ENCODE data around the gene DENND10.
"Not testable (repeated sequence)": the region's sequence is repeated elsewhere in the genome, so short reads cannot be mapped to it uniquely, and the experiment has no call there.

The DENND10 gene

DNA sequence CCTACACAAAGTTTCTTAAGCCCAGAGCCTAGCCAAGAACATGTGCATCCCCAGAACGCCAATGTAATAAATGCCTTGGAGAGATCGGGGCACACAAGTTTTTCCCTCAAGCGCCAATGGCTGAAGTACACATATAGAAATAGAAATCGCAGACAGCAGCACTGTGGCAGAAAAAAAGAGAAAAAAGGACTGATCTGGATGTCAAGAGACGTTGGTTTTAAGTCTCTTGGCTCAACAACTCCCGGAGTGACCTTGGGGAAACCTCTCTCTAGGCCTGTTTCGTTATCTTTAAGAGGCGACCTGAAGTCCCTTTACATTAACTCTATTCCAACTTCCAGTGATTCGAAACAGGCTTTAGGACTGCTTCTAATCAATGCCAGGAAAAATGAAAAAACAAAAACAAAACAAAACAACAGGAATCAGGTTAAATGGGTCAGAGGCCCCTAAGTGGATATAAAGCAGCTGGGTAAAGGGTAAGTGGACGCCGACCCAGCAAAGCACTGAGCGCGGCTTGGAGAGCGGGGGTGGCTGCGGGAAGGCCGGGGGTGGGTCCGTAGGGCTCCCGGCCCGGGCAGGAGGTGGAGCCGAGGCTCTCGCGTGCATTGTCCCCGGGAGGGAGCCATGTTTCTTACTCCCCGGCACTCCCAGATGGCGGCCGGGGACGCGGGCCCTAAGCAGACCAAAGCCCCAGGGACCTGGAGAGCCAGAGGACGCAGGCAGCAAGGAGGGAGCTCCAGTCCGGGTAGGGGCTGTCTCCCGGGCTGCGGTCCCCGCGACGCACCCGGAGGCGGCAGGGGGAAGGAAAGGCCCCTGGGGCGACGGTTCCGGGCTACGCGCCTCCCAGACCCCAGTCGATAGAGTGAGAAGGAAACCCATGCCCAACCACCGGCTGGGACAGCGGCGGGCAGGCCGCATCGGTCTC, 24.1 kb upstream of the DENND10 start:
- Histone ChIP-seq H3K36me3 (ENCODE audit: insufficient read depth, low read length) (no peaks in the 10 kb centered on the region), H3K27ac (ENCODE audit: low read depth, low read length) (peak overlapping the region; percentile 99), H3K9me3 (ENCODE audit: low read length) (no peaks in the 10 kb centered on the region), H3K4me3 (ENCODE audit: low read depth in 1 of 2, low read length in 2 of 2) (peak overlapping the region; percentile 74 to 99), H3K9ac (ENCODE audit: low read length) (peak overlapping the region; percentile 73), H3K27me3 (ENCODE audit: control insufficient read depth in 1 of 2, insufficient read depth in 2 of 2, low read length in 2 of 2) (no peaks in the 10 kb centered on the region), H3K4me1 (ENCODE audit: insufficient read depth, low read length) (peaks cover 15% of the 10 kb centered on the region)

DNA sequence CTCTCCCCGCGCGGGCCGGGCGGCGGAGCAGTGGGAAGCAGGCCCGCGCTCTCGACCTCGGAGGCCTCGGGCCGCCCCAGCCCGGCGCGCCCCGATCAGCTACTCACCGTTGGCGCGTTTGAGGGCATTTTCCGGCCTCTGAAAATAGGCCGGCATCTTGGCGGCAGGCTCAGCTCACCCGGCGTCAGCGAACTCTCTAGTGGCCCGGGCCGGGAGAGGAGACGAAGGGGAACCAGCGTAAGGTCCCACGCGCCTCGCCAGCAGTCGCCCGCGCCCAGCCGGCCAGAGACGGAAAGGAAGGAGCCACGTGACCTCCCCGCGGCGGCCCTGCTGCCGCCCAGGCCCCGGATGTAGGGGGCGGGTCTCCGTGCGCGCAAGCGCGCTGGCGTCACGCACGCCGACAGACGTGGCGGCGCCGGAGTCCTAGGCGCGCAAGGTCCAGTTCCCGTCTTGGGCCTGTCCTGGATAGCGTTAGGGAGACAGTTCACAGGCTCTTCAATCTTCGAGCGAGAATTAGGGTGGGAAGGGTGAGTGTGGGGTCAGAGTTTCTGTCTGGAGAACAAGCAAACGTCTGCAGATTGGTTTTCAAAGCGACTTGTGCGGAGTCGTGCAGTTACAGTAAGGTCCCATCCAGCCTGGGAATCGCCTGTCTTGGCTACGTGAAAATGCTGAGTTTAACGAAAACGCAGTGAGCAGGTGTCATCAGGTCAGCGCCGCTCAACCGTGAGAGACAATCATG, 23.2 kb upstream of the DENND10 start, which contains the start of gene EIF3A:
Gene EIF3A (minus strand): TSS at position 297 of the 739 bp plus-strand sequence. CDS start 141 bp downstream, at position 156.
- H3K4me1 ChIP-seq (ENCODE audit: insufficient read depth, low read length), result peaks cover 15% of the 10 kb centered on the region
- H3K9ac ChIP-seq (ENCODE audit: low read length), result peak within 1 kb of the TSS; percentile 73
- H3K27ac ChIP-seq (ENCODE audit: low read depth, low read length), result peak within 1 kb of the TSS; percentile 99
- no peaks in the 10 kb centered on the region for H3K27me3 ChIP-seq (ENCODE audit: control insufficient read depth in 1 of 2, insufficient read depth in 2 of 2, low read length in 2 of 2)
- peak within 1 kb of the TSS; percentile 74 to 99 for H3K4me3 ChIP-seq (ENCODE audit: low read depth in 1 of 2, low read length in 2 of 2)
- no peaks in the 10 kb centered on the region for H3K9me3 ChIP-seq (ENCODE audit: low read length)
- no peaks in the 10 kb centered on the region for H3K36me3 ChIP-seq (ENCODE audit: insufficient read depth, low read length)

GRCh38 chr10:119084896-119085295, 19.0 kb upstream of the DENND10 start:
- no peaks in the 10 kb centered on the region for H3K9me3 ChIP-seq (ENCODE audit: low read length)
- no peak overlapping the region for H3K4me3 ChIP-seq (ENCODE audit: low read depth in 1 of 2, low read length in 2 of 2)
- no peak overlapping the region for H3K9ac ChIP-seq (ENCODE audit: low read length)
- H3K4me1 ChIP-seq (ENCODE audit: insufficient read depth, low read length), result no peaks in the 10 kb centered on the region
- H3K27me3 ChIP-seq (ENCODE audit: control insufficient read depth in 1 of 2, insufficient read depth in 2 of 2, low read length in 2 of 2), result no peaks in the 10 kb centered on the region
- H3K36me3 ChIP-seq (ENCODE audit: insufficient read depth, low read length), result no peaks in the 10 kb centered on the region
- no peak overlapping the region for H3K27ac ChIP-seq (ENCODE audit: low read depth, low read length)

DNA sequence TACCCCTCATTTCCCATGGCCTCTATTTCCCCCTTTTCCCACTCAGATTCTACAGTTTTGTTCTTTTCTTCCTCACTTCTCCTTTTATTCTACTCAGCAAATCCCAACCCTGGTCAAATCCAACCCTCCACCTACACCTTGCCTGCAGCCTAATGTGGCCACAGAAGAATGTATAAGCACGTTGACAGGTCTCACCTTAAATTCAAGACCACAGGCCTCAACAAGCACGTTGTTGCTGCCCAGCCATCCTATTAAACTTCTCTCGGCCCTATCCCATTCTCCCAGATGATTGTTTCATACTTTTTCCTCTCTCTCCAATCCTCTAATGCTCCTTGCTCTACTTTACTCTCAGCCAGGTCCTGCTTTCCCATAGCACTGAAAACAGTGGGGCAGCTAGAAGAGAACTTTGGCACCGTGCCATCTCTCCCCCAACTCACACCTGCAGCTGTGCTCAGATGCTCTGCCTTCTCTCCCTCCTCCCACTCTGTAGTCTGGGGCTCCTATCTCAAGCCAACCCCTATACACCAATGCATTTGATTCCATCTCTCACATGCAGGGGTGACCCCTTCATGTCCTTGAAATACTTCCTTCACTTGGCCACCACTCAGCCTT, 16.5 kb upstream of the DENND10 start:
- Histone ChIP-seq H3K27me3 (ENCODE audit: control insufficient read depth in 1 of 2, insufficient read depth in 2 of 2, low read length in 2 of 2) (no peaks in the 10 kb centered on the region), H3K4me1 (ENCODE audit: insufficient read depth, low read length) (no peaks in the 10 kb centered on the region), H3K9ac (ENCODE audit: low read length) (no peak overlapping the region), H3K27ac (ENCODE audit: low read depth, low read length) (no peak overlapping the region), H3K9me3 (ENCODE audit: low read length) (no peaks in the 10 kb centered on the region), H3K36me3 (ENCODE audit: insufficient read depth, low read length) (no peaks in the 10 kb centered on the region), H3K4me3 (ENCODE audit: low read depth in 1 of 2, low read length in 2 of 2) (no peak overlapping the region)

DNA sequence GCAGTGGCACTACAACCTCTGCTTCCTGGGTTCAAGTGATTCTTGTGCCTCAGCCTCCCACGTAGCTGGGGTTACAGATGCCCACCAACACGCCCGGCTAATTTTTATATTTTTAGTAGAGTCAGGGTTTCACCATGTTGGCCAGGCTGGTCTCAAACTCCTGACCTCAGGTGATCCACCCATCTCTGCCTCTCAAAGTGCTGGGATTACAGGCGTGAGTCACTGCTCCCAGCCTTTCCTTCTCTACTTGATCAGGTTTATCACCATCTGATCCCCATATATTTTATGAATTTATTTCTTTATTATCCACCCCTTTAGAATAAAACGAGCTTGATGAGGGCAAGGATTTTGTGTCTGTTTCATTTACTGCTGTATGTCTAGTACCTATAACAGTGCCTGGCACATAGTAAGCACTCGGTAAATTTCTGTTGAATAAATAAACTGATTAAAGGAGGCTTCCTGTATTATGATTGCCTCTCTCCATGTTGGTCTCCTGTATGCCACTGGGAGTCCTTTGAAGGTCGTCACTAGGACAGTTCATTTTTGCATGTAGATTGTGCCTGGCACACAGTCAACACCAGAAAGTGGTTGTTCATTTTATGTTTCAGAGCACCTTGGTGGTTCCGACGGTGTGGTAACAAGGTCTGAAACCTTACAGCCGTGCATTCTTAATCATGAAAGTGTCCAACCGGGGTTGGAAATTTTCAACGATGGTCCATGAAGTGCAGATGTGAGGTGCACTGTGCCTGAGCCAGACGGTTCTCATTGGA, 13.7 kb upstream of the DENND10 start:
- Histone ChIP-seq H3K36me3 (ENCODE audit: insufficient read depth, low read length) (no peaks in the 10 kb centered on the region), H3K4me3 (ENCODE audit: low read depth in 1 of 2, low read length in 2 of 2) (no peak overlapping the region), H3K9ac (ENCODE audit: low read length) (no peak overlapping the region), H3K27ac (ENCODE audit: low read depth, low read length) (no peak overlapping the region), H3K4me1 (ENCODE audit: insufficient read depth, low read length) (no peaks in the 10 kb centered on the region), H3K27me3 (ENCODE audit: control insufficient read depth in 1 of 2, insufficient read depth in 2 of 2, low read length in 2 of 2) (no peaks in the 10 kb centered on the region), H3K9me3 (ENCODE audit: low read length) (no peaks in the 10 kb centered on the region)

GRCh38 chr10:119090968-119091367, 12.9 kb upstream of the DENND10 start:
- Histone ChIP-seq H3K9me3 (ENCODE audit: low read length) (no peaks in the 10 kb centered on the region), H3K9ac (ENCODE audit: low read length) (no peak overlapping the region), H3K4me1 (ENCODE audit: insufficient read depth, low read length) (no peaks in the 10 kb centered on the region), H3K27me3 (ENCODE audit: control insufficient read depth in 1 of 2, insufficient read depth in 2 of 2, low read length in 2 of 2) (no peaks in the 10 kb centered on the region), H3K27ac (ENCODE audit: low read depth, low read length) (no peak overlapping the region), H3K4me3 (ENCODE audit: low read depth in 1 of 2, low read length in 2 of 2) (no peak overlapping the region), H3K36me3 (ENCODE audit: insufficient read depth, low read length) (no peaks in the 10 kb centered on the region)

GRCh38 chr10:119095640-119096039, 8.3 kb upstream of the DENND10 start:
- H3K27ac ChIP-seq (ENCODE audit: low read depth, low read length), result no peak overlapping the region

GRCh38 chr10:119096641-119097415, 7.1 kb upstream of the DENND10 start:
- not testable (repeated sequence) for H3K9me3 ChIP-seq (ENCODE audit: low read length); H3K9ac ChIP-seq (ENCODE audit: low read length); H3K4me3 ChIP-seq (ENCODE audit: low read depth in 1 of 2, low read length in 2 of 2); H3K27ac ChIP-seq (ENCODE audit: low read depth, low read length); H3K27me3 ChIP-seq (ENCODE audit: control insufficient read depth in 1 of 2, insufficient read depth in 2 of 2, low read length in 2 of 2); H3K36me3 ChIP-seq (ENCODE audit: insufficient read depth, low read length); H3K4me1 ChIP-seq (ENCODE audit: insufficient read depth, low read length)

More at GRCh38 chr10:119095640-119096039, 8.3 kb upstream of the DENND10 start:
- Histone ChIP-seq H3K27me3 (ENCODE audit: control insufficient read depth in 1 of 2, insufficient read depth in 2 of 2, low read length in 2 of 2) (no peaks in the 10 kb centered on the region), H3K36me3 (ENCODE audit: insufficient read depth, low read length) (no peaks in the 10 kb centered on the region), H3K4me1 (ENCODE audit: insufficient read depth, low read length) (no peaks in the 10 kb centered on the region), H3K9me3 (ENCODE audit: low read length) (no peaks in the 10 kb centered on the region), H3K4me3 (ENCODE audit: low read depth in 1 of 2, low read length in 2 of 2) (no peak overlapping the region), H3K9ac (ENCODE audit: low read length) (no peak overlapping the region)

- Histone ChIP-seq H3K4me3 (ENCODE audit: low read depth in 1 of 2, low read length in 2 of 2) (no peak overlapping the region), H3K27ac (ENCODE audit: low read depth, low read length) (no peak overlapping the region), H3K9me3 (ENCODE audit: low read length) (no peaks in the 10 kb centered on the region)
Observed at GRCh38 chr10:119098576-119098975, 5.3 kb upstream of the DENND10 start.

DNA sequence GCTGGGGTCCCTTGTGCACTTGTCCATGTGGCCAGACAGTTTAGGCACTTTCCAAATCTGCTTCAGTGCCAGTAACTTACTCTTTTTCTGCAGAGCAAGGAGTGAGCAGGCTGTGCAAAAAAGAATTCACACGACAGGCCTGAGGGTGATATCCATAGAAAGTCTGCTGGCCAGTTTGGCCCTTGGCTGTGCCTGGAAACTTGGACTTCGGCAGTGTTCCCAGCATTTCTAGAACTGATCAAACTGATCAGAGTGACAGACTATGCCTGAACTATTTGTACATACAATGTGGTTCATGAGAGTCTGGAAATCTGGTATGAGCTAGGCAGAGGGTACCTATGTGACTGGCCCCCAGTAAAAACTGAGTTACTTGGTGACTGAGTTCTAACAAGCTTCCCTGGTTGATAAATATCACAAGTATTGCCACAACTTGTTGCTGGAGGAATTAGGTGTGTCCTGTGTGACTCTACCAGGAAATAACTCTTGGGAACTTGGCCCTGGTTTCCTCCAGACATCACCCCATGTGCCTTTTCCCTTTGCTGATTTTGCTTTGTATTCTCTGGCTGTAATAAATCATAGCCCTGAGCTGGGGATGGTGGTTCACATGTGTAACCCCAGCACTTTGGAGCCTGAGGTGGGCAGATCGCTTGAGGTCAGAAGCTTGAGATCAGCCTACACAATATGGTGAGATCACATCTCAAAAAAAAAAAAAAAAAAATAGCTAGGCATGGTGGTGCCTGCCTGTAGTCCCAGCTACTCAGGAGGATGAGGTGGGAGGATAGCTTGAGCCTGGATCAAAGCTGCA, 3.3 kb upstream of the DENND10 start:
- H3K36me3 ChIP-seq (ENCODE audit: insufficient read depth, low read length), result no peaks in the 10 kb centered on the region
- H3K9me3 ChIP-seq (ENCODE audit: low read length), result no peaks in the 10 kb centered on the region
- no peaks in the 10 kb centered on the region for H3K27me3 ChIP-seq (ENCODE audit: control insufficient read depth in 1 of 2, insufficient read depth in 2 of 2, low read length in 2 of 2)
- no peak overlapping the region for H3K9ac ChIP-seq (ENCODE audit: low read length)
- H3K27ac ChIP-seq (ENCODE audit: low read depth, low read length), result no peak overlapping the region
- no peak overlapping the region for H3K4me3 ChIP-seq (ENCODE audit: low read depth in 1 of 2, low read length in 2 of 2)
- H3K4me1 ChIP-seq (ENCODE audit: insufficient read depth, low read length), result peaks cover 8% of the 10 kb centered on the region

More at GRCh38 chr10:119098576-119098975, 5.3 kb upstream of the DENND10 start:
- no peaks in the 10 kb centered on the region for H3K4me1 ChIP-seq (ENCODE audit: insufficient read depth, low read length)
- H3K9ac ChIP-seq (ENCODE audit: low read length), result no peak overlapping the region
- H3K27me3 ChIP-seq (ENCODE audit: control insufficient read depth in 1 of 2, insufficient read depth in 2 of 2, low read length in 2 of 2), result no peaks in the 10 kb centered on the region
- H3K36me3 ChIP-seq (ENCODE audit: insufficient read depth, low read length), result no peaks in the 10 kb centered on the region
